Activated CD4-positive, alpha-beta T cell treated with anti-CD3 and anti-CD28 coated beads, Interleukin-2, amount 50 U/mL, for 48 hours (primary cell): ENCODE data around the gene CHST9.

Experiments used
- DNase-seq, 2 experiments: peaks; one replicate each; pipeline ENCODE4 v3.0.0-alpha.2; 2020

CHST9 gene

GRCh38 chr18:26925313-26925712 lies 259.8 kb downstream of the CHST9 start:
- DNase-seq: no peak

GRCh38 chr18:26922313-26922712 lies 262.8 kb downstream of the CHST9 start:
- no peak for DNase-seq

- no peak for DNase-seq
Observed at GRCh38 chr18:26920644-26921043, 264.5 kb downstream of the CHST9 start.

DNA sequence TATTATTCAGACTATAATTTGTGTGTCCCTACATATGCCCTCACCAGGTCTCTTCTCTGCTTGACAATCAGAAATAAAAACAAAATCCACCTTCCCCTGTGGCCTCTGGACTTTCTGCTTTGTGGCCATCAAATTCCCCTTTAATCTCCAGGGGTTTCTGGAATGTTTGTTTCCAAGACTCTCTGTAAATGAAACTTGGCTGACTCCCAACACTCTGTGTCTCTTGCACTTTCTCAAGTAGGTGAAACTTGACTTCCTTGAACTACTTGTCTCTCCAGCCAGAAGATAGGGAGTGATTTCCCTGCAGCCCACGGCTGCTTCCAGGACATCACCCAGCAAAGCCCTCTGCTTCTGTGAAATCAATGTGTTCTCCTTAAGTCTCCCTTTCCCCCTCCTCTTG lies 265.5 kb downstream of the CHST9 start:
- DNase-seq: no peak

- DNase-seq: no peak
Observed at GRCh38 chr18:26919201-26919600, 265.9 kb downstream of the CHST9 start.

DNA sequence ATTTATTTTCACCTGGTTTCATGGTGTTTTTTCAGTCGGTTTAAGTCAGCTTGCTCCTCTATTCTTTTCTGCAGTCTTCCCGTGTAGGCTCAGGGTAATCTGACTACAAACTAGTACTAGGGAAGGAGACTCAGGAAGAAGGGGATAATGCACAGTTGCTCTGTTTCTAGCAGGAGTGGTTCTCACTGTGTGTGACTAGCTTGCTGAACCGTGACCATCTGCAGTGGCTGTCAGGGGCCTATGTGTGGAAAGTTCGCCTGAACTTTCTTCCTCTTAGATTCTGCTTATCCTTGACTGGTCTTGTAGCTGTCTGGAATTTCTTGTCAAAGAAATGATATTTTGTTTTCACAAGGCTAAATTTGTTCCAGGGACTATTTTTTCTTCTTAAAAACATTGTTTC lies 273.3 kb downstream of the CHST9 start:
- DNase-seq: no peak

- DNase-seq: no peak
Observed at GRCh38 chr18:26909599-26910290, 275.4 kb downstream of the CHST9 start.

DNA sequence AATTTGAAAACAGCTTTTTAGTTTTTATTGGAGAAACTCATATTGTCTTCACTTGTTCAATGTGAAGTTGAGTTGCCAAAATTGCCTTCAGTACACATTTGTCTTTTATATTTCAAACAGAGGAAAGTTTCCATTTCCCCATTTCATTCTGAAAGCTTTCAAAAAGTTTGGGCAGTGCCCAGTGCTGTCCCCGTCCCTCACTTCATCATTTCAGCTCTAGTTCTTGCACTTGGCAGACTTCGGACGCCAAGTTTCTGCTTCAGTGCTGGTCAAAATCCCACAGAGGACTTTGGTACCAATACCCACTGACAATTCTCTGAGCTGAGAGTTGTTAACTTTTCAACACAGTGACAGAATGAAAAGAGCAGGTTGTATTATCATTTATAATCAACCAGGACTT lies 276.2 kb downstream of the CHST9 start:
- no peak for DNase-seq

DNA sequence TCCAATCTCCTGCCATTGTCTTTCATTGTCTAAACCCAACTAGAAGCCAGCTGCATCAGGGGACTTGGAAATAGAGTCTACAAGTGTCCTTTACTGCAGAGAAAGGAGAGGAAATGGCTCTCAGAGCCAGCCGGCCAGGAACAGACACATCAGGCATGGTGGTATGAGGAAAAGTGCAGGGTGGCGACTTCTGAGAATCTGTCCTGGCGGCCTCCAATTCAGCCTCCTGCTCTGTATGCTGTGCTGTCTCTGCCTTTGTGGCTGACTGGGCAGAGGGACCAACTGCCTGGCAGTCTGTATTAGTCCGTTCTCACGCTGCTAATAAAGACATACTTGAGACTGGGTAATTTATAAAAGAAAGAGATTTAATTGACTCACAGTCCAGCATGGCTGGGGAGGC lies 282.8 kb downstream of the CHST9 start:
- DNase-seq: no peak

DNA sequence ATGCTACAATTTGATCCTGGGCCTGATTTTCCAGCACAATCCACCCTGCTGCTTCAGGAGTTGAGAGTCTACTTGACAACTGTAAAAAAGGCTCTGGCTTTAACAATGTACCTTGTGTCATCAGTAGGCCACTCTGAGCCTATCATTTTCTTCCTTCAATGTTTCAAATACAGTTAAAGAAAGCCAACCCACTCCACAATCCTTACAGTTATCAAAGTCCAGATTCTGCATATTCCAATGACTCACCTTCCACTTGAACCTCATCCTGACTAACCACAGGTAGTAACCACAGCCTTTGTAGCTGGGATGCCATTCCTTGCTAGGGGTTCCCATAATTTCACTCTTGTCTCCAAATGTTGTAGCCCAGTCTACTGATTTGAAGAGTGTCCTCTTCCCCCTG lies 284.1 kb downstream of the CHST9 start:
- DNase-seq: no peak

GRCh38 chr18:26894426-26894825 lies 290.7 kb downstream of the CHST9 start:
- DNase-seq: no peak

- no peak for DNase-seq
Observed at GRCh38 chr18:26893996-26894395, 291.1 kb downstream of the CHST9 start.

- no peak for DNase-seq
Observed at GRCh38 chr18:26888259-26888658, 296.8 kb downstream of the CHST9 start.

DNA sequence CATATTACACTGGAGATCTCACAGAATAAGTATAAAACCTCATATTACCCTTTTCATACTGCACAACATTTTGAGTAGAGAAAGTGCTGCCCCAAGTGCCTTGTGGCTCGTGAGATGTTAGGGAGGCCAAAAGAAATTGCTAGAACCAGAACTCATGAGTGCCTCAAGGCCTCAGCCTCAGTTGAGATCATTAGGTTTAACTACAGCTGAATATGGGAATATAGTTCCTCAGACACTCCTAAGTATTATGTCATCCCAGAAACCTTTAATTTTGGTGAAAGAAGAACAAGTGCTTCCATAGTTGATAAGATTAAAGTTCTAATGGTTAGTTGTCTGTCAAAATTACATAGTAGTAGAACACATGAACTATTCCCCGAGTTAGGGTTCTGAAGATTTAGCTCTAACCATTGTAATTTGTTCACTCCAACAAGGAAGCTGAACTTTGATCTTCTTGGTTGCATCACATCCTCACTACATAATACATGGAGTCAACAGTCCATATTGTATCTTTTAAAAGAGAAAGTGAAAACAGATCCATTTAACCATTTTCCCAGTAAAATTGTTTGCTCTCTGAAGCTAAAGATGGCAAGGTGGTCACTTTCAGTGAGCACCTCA lies 310.0 kb downstream of the CHST9 start:
- DNase-seq: no peak

GRCh38 chr18:26874283-26874682 lies 310.8 kb downstream of the CHST9 start:
- no peak for DNase-seq

GRCh38 chr18:26869640-26870039 lies 315.5 kb downstream of the CHST9 start:
- no peak for DNase-seq

- DNase-seq: no peak
Observed at GRCh38 chr18:26868968-26869586, 316.0 kb downstream of the CHST9 start.

- no peak for DNase-seq
Observed at GRCh38 chr18:26867471-26867870, 317.6 kb downstream of the CHST9 start.

GRCh38 chr18:26865557-26865956 lies 319.6 kb downstream of the CHST9 start, which contains the start of gene AQP4:
Gene AQP4 (minus strand): TSS chr18:26865707. CDS start chr18:26865689, 18 bp downstream.
- DNase-seq: no peak

- DNase-seq: no peak
Observed at GRCh38 chr18:26864658-26865057, 320.4 kb downstream of the CHST9 start.

DNA sequence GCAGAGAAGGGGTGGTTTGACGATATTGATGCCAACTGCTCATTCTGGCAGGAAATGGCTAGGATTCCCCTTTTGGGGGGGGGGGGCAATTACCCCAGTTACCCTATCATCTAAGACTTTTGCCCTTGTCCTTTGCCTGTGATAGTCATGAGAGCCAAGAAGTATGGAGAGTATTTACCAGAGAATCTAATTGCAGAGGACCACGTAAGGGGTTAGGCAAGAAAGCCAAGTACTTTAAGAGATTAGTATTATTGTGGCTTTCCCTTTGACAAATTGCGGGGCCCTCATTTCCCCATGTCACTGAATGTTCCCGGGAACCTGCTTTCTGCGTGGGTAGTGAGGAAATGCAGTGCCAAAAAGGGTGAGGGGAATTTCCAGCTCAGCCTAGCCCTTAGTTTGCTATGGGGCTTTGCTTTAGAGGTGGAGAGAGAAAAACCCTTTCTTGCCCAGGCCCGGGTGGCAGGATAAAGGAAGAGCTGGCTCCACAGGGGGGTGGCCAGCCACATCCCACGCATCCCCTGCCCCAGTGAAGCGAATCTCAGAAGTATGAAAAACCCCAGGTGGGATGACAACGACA lies 321.1 kb downstream of the CHST9 start:
- DNase-seq: no peak

DNA sequence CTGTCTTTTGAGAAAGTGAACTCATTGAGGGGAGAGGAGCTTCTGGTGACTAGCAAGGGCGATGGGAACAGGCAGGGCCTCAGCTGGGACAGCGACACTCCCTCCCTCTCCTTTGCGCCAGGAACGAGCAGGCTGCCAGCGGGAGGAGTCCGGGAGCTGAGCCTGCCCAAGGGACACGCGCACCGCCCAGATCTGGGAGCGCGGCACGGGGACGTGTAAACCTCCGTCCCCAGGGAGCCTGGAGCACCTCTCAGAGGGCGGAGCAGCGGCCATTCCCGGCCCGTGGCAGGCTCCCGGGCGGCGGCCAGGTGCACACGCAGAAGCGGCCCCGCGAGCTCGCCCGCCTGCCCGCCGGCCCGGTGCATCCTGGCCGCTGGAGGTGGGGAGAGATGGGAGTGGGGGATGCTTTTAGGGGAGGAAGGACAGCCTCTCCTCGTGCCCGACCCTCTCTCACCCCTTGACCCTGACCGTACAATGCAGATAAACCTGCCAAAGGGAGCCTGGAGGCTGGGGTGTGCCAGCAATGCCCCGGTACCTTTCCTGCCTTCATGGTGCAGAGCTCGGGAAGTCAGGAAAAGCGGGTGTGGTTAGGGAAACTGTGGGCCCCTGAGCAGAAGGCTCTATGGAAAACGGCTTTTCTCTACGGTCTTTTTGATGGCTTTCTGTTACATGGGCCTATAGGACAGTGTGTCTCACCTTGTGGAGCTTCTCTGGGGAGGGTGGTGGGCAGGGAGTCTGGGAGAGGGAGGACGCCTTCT lies 321.8 kb downstream of the CHST9 start:
- no peak for DNase-seq

DNA sequence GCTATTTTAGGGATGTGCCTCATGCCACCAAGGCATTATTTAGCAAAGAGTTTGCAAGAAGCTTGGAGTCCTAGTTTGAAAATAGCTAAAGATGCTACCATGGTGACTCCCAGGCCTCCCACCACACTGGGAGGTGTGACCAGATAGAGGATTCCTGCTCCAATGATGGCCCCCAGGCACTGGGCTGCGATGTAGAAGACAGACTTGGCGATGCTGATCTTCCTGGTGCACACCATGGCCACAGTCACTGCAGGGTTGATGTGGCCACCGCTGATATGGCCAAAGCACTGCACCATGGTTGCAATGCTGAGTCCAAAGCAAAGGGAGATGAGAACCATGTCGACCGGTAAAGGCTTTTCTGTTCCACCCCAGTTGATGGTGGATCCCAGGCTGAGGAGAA lies 323.0 kb downstream of the CHST9 start:
- DNase-seq: no peak
